HG02938 (cell line): ENCODE measurements around the gene DDX21.
"Not testable (repeated sequence)": the region's sequence is repeated elsewhere in the genome, so short reads cannot be mapped to it uniquely, and the experiment has no call there.

Source experiments
- ATAC-seq: cut with Tn5 transposase; IDR thresholded peaks from one replicate; pipeline ENCODE4 v1.9.1; 2021; ENCODE audit warnings: mild to moderate bottlenecking, moderate library complexity; ENCODE audit not compliant: unreplicated experiment

Gene DDX21

DNA sequence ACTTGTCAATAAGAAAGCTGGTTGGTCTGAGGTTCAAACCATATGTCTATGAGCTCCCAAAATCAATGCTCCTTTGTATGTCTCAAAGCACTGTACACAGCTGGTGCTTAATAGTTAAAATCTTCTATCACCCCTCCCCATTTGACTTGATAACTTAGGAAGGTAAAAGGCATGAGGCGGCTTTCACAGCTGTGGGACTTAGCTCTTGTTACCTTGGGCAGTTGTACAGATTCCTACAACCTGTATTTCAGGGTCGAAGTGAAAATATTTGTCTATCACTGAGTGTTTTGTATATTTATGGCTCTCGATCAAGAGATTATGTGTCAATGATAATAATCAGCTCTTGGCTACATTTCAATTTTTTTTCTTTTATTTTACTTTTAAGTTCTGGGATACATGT lies 31.6 kb downstream of the DDX21 start:
- ATAC-seq, result no peak

- peak; percentile 77 for ATAC-seq
These were observed 32.8 kb downstream of the DDX21 start, which contains the start of gene KIFBP for GRCh38 chr10:68988530-68989316. TSS of gene KIFBP (plus strand) at chr10:68988803. CDS start at chr10:68988833, 30 bp downstream.

GRCh38 chr10:68989317-68989990 lies 33.5 kb downstream of the DDX21 start:
- no peak for ATAC-seq

- no peak for ATAC-seq
These were observed 36.9 kb downstream of the DDX21 start for GRCh38 chr10:68992636-68993440.

GRCh38 chr10:68997211-68997610 lies 41.2 kb downstream of the DDX21 start:
- peak; percentile 21 for ATAC-seq

DNA sequence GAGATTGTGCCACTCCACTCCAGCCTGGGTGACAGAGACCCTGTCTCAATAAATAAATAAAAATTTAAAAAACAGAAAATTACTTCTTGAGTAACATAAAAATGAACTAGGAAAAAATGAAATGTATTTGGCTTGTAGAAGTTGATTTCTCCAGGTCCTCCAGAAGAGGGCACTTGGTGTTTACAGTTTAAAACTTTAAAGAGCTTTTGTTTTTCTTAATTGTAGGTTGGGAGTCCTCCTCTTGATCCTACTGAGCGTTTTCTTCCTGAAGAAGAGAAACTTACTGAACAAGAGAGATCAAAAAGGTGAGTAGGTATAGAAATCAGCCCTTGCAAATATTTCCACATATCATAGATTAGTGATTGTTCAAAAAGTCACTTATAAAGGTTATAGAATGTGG lies 48.9 kb downstream of the DDX21 start:
- no peak for ATAC-seq

DNA sequence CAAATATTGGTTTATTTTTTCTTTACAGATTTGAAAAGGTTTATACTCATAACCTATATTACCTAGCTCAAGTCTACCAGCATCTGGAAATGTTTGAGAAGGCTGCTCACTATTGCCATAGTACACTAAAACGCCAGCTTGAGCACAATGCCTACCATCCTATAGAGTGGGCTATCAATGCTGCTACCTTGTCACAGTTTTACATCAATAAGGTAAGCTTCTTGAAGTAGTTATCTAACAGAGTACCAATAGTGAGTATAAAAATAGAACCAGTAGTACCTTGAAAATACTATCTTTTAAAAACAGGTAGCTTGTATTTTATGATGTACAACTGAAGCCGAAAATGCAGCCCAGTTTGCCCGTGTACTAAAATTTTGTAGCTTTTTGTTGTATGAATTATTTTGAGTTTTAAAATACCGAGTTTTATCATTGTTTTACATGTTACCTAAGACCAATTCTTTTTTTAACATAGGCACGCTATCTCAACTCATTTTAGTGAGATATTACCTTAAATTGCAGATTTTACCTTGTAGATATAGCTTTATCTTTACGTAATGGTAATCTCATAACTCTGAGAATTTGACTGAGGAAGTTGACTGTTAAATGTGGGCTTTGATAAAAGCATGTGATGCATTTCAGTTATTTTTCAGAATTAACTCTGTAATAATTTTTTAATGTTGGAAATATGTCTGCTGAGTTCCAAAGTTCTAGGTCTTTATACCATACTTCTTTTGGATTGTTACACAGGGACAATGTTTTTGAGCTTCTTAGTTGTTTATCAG lies 49.9 kb downstream of the DDX21 start:
- ATAC-seq, result no peak

GRCh38 chr10:69007260-69007659 lies 51.3 kb downstream of the DDX21 start:
- ATAC-seq, result no peak

- ATAC-seq, result no peak
These were observed 53.4 kb downstream of the DDX21 start for GRCh38 chr10:69009360-69009759.

- no peak for ATAC-seq
These were observed 54.2 kb downstream of the DDX21 start for GRCh38 chr10:69010151-69010640.

DNA sequence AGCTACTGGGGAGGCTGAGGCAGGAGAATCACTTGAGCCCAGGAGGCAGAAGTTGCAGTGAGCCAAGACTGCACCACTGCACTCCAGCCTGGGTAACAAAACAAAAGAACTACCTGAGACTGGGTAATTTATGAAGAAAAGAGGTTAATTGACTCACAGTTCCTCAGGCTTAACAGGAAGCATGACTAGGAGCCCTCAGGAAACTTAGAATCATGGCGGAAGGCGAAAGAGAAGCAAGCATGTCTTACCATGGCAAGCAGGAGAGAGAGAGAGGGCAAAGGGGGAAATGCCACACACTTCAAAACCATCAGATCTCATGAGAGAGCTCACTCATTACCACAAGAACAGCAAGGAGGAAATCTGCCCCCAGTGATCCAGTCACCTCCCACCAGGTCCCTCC lies 56.8 kb downstream of the DDX21 start:
- ATAC-seq, result not testable (repeated sequence)

GRCh38 chr10:69014171-69014570 lies 58.2 kb downstream of the DDX21 start:
- ATAC-seq, result no peak

DNA sequence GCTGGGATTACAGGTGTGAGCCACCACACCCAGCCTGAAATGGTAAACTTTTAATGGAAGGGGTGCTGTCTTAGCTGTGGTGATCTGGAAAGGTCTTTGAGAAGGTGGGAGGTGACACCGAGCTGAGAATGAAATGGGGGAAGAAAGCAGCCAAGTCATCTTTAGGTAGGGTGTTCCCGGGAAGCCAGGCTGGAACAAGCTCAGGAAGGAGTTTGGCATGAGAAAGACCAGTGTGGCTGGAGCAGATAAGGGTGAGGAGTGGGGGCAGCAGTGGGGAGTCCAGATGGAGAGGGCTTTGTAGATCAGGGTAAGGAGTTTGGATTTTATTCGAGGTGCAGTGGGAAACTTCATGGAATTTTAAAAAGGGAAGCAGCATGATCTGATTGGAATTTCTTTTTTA lies 62.6 kb downstream of the DDX21 start:
- ATAC-seq, result no peak

GRCh38 chr10:69022611-69023010 lies 66.6 kb downstream of the DDX21 start:
- no peak for ATAC-seq

DNA sequence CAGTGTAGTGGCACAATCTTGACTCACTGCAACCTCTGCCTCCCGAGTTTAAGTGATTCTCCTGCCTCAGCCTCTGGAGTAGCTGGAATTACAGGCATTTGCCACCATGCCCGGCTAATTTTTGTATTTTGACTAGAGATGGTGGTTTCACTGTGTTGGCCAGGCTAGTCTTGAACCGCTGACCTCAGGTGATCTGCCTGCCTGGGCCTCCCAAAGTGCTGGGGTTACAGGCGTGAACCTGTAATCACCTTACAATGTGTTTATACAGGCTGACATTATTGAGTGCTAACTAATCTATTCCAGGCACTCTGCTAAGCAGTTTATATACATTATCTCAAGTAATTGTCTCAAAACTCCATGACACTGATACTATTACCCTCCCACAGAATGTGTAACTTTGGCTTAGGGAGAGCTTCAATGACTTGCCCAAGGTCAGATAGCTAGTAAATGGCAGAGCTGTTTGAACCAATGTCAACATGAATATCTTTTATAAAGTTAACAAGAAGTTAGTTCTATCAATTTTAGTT lies 69.5 kb downstream of the DDX21 start:
- no peak for ATAC-seq

DNA sequence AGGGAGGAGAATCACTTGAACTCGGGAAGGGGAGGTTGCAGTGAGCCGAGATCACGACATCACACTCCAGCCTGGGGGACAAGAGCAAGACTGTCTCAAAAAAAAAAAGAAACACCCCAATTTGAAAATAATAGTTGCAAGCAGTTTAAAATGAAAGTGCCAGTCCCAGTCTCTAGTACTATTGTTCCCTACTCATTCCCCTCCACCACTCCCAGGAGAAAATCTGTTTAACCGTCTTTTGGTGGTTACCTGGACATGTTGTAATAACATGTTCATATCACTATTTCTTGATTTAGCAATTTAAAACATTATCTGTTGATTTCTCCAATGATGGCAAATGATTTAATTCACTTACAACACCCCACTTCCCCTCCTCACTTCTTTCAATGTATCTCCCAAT lies 77.3 kb downstream of the DDX21 start:
- ATAC-seq, result no peak
